Activated B cell treated with CpG ODN at 0.5 μM for 24 hours (primary cell): Measurements from ENCODE around the gene ZFR2. TPM values are rescaled to one million over a fixed set of nuclear protein-coding genes. Genes with fewer than 3 reads are reported as not detected.

Experiments
- ATAC-seq: fragments of 200-7000 bp; cut with Tn5 transposase; one replicate; pipeline ENCODE4 v1.10.0; 2021; ENCODE audit warnings: low read depth, mild to moderate bottlenecking, moderate library complexity
- CTCF ChIA-PET: fragments of 350-600 bp; sonication (Branson Sonifier 250); formaldehyde crosslinking; loops from one replicate; lab custom pipeline; 2021; ENCODE audit warnings: antibody characterized with exemption; lab: Charles Lee
- POLR2A ChIA-PET: fragments of 350-600 bp; sonication (Branson Sonifier 250); formaldehyde crosslinking; loops from one replicate; lab custom pipeline; 2021; ENCODE audit warnings: antibody characterized with exemption; lab: Charles Lee
- DNase-seq: peaks from one replicate; pipeline ENCODE4 v3.0.0; 2022
- H3K27ac Mint-ChIP-seq: one replicate; pipeline ENCODE4 v1.8.0; 2020; ENCODE audit warnings: mixed read lengths
- H3K27me3 Mint-ChIP-seq: one replicate; pipeline ENCODE4 v1.8.0; 2021; ENCODE audit warnings: mixed read lengths
- H3K36me3 Mint-ChIP-seq: one replicate; pipeline ENCODE4 v1.8.0; 2021; ENCODE audit warnings: low read depth, mixed read lengths
- H3K4me1 Mint-ChIP-seq: one replicate; pipeline ENCODE4 v1.8.0; 2021; ENCODE audit warnings: mixed read lengths
- H3K4me3 Mint-ChIP-seq: one replicate; pipeline ENCODE4 v1.8.0; 2020; ENCODE audit warnings: mild to moderate bottlenecking, mixed read lengths
- H3K9me3 Mint-ChIP-seq: one replicate; pipeline ENCODE4 v1.8.0; 2020; ENCODE audit warnings: mixed read lengths
- intact Hi-C: fragments of 100-400 bp; cut with micrococcal nuclease; formaldehyde crosslinking; loops from one replicate; pipeline ENCODE4 v1.15.1; 2024
- total RNA-seq: library from RNA; stranded (reverse); gene quantifications from 2 replicates; pipeline ENCODE4 v1.2.3, GENCODE V29; 2022
- TF ChIP-seq, protein P1 (sequence below): fragments of 200-600 bp; IDR thresholded peaks from one replicate; pipeline ENCODE4 v1.8.0; 2022; ENCODE audit warnings: antibody characterized with exemption, mild to moderate bottlenecking

ZFR2 gene
- total RNA-seq, 1 donor from 2014 or later: 0.31 TPM

DNA sequence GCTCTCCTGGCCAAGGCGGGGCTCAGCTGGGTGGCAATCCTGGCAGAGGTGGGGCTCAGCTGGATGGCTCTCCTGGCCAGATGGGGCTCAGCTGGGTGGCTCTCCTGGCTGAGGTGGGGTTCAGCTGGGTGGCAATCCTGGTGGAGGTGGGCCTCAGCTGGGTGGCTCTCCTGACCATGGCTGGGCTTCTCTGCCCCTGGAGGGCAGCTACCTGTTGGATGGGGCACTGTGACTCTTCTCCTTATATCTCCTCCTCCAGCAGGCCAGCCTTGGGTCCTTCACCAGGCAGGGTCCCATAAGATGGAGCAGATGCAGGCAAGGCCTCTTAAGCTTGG is 16.7 kb downstream of the ZFR2 start:
- POLR2A ChIA-PET: no interaction called here
- ATAC-seq (no peak), DNase-seq (no peak)
- no peak overlapping the region for H3K4me3 Mint-ChIP-seq
- intact Hi-C loops: no loop called here
- TF ChIP-seq, protein P1, sequence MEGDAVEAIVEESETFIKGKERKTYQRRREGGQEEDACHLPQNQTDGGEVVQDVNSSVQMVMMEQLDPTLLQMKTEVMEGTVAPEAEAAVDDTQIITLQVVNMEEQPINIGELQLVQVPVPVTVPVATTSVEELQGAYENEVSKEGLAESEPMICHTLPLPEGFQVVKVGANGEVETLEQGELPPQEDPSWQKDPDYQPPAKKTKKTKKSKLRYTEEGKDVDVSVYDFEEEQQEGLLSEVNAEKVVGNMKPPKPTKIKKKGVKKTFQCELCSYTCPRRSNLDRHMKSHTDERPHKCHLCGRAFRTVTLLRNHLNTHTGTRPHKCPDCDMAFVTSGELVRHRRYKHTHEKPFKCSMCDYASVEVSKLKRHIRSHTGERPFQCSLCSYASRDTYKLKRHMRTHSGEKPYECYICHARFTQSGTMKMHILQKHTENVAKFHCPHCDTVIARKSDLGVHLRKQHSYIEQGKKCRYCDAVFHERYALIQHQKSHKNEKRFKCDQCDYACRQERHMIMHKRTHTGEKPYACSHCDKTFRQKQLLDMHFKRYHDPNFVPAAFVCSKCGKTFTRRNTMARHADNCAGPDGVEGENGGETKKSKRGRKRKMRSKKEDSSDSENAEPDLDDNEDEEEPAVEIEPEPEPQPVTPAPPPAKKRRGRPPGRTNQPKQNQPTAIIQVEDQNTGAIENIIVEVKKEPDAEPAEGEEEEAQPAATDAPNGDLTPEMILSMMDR: no peak
- H3K27me3 Mint-ChIP-seq: no peaks in the 10 kb centered on the region
- no peak overlapping the region for H3K27ac Mint-ChIP-seq
- peaks cover 17% of the 10 kb centered on the region for H3K4me1 Mint-ChIP-seq
- H3K9me3 Mint-ChIP-seq: peaks cover 6% of the 10 kb centered on the region
- CTCF ChIA-PET: interaction anchor here (0.7 to 1.8 kb wide), 4 partner anchors 119 to 349 kb away, joined by 3 to 4 read pairs (median 4); no protein-coding TSS in a partner anchor
- H3K36me3 Mint-ChIP-seq: no peaks in the 10 kb centered on the region

DNA sequence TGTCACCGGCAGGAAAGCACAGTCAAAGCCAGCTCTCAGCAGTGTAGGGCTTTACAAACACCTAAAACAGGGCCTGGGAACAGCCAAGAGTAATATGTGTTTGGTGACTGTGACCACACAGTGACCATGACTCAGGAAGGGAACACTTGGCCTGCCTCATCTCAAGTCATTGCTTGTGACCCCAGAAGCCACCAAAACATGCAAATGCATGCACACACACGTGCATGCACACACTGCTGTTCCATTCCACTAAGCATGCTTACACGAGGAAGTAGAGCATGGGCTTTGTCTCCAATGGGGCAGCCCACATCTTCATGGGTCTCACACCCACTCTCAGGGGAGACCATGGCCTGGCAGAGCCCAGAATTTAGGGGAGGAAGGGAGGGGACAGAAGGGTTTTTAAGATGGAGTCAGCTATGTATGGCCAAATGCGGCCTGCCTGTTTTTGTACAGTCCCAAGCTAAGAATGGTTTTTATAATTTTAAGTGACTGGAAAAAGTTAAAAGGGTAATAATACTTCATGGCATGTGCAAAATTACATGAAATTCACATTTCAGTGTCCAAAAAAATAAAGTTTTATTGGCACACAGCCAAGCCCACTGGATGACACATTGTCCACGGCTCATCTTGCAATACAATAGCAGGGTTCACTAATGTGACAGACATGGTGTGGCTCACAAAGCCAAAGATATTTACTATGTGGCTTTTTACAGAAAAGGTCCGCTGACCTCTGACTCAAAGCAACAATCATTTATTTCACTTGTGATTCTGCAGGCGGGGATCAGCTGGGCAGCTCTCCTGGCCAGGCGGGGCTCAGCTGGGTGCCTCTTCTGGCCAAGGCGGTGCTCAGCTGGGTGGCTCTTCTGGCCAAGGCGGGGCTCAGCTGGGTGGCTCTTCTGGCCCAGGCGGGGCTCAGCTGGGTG is 17.3 kb downstream of the ZFR2 start:
- intact Hi-C loops: no loop called here
- Mint-ChIP-seq H3K4me3 (no peak overlapping the region), H3K36me3 (no peaks in the 10 kb centered on the region), H3K9me3 (peaks cover 6% of the 10 kb centered on the region), H3K27me3 (no peaks in the 10 kb centered on the region), H3K4me1 (peaks cover 15% of the 10 kb centered on the region), H3K27ac (no peak overlapping the region)
- DNase-seq (no peak), ATAC-seq (no peak)
- CTCF ChIA-PET: interaction anchor here (1.0 to 1.8 kb wide), 3 partner anchors 120 to 349 kb away, joined by 4 read pairs; no protein-coding TSS in a partner anchor
- TF ChIP-seq, protein P1: no peak
- POLR2A ChIA-PET: no interaction called here

DNA sequence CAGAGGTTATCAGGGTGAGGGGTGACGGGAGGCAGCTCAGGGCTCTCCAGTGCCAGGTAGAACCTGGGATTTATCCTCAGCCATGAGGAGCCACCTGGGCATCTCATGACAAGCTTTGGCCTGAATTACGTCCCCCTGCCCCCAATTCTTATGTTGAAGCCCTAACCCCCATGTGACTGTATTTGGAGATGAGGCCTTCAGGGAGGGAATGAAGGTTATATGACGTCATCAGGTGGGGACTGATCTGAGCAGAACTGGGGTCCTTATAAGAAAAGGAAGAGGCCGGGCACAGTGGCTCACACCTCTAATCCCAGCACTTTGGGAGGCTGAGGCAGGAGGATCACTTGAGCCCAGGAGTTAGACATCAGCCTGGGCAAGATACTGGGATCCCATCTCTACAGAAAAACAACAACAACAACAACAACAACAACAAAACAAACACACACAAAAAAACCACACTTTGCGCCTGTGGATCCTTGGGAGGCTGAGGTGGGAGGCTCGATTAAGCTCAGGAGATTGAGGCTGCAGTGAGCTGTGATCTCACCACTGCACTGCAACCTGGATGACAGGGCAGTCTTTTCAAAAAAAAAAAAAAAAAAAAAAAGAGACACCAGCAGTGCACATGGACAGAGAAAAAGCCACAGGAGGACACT is 18.4 kb downstream of the ZFR2 start:
- H3K27me3 Mint-ChIP-seq: no peaks in the 10 kb centered on the region
- DNase-seq (no peak), ATAC-seq (no peak)
- intact Hi-C loops: no loop called here
- H3K9me3 Mint-ChIP-seq: peaks cover 6% of the 10 kb centered on the region
- no peaks in the 10 kb centered on the region for H3K36me3 Mint-ChIP-seq
- H3K4me1 Mint-ChIP-seq: peaks cover 15% of the 10 kb centered on the region
- no peak overlapping the region for H3K4me3 Mint-ChIP-seq
- TF ChIP-seq, protein P1: no peak
- no peak overlapping the region for H3K27ac Mint-ChIP-seq
- CTCF ChIA-PET: no interaction called here
- POLR2A ChIA-PET: interaction anchor here (0.7 kb wide), 2 partner anchors 332 to 336 kb away, joined by 3 to 5 read pairs; no protein-coding TSS in a partner anchor

DNA sequence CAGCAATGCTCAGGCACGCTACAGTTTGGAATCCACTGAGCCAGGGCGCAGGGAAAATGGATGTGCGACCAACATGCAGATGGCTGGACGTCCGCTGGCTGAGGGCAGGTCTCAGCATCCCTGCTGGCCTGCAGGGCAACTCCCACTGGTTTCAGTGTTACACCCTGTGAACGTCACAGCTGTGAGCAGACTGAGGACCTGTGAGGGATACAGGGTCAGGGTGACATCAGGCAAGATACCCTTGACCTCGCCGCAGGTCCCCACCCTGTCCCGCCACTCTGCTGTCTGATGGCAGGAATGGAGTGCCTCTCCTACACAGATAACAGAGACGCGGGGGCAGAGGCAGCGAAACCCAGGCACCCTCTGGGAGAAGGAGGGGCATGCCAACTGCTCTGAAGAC is 19.1 kb downstream of the ZFR2 start:
- no peaks in the 10 kb centered on the region for H3K36me3 Mint-ChIP-seq
- peaks cover 6% of the 10 kb centered on the region for H3K9me3 Mint-ChIP-seq
- POLR2A ChIA-PET: no interaction called here
- no peak for ATAC-seq
- TF ChIP-seq, protein P1: no peak
- DNase-seq: no peak
- no peak overlapping the region for H3K27ac Mint-ChIP-seq
- H3K4me3 Mint-ChIP-seq: no peak overlapping the region
- H3K4me1 Mint-ChIP-seq: peaks cover 15% of the 10 kb centered on the region
- intact Hi-C loops: no loop called here
- CTCF ChIA-PET: no interaction called here
- H3K27me3 Mint-ChIP-seq: no peaks in the 10 kb centered on the region

DNA sequence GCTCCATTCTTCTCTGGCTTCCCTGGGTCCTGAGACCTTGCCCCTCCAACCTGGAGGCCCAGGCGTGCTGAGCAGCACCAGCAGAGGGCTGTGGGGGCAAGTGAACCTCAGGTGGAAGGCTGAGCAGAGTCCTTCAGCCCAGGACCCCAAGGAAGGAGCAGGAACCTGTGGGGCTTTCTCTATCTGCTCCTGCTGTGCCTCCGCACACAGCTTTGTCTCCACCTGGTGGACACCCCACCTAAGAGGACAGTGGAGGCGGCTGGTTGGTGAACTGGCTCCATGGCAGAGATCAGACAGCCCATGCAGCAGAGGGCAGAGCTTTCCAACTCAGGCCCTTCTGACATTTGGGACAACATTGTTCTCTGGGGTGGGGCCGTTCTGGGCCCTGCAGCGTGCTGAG is 19.7 kb downstream of the ZFR2 start:
- no peaks in the 10 kb centered on the region for H3K36me3 Mint-ChIP-seq
- no peak overlapping the region for H3K27ac Mint-ChIP-seq
- peaks cover 13% of the 10 kb centered on the region for H3K4me1 Mint-ChIP-seq
- CTCF ChIA-PET: interaction anchor here (0.8 to 1.0 kb wide), 2 partner anchors 17 to 19 kb away, joined by 3 read pairs; no protein-coding TSS in a partner anchor
- H3K9me3 Mint-ChIP-seq: peaks cover 6% of the 10 kb centered on the region
- TF ChIP-seq, protein P1: no peak
- POLR2A ChIA-PET: no interaction called here
- ATAC-seq (peak; percentile 18), DNase-seq (no peak)
- intact Hi-C loops: no loop called here
- H3K27me3 Mint-ChIP-seq: no peaks in the 10 kb centered on the region
- no peak overlapping the region for H3K4me3 Mint-ChIP-seq
